Measurements from ENCODE around the gene STAT3. TPM values are rescaled to one million over a fixed set of nuclear protein-coding genes. Genes with fewer than 3 reads are reported as not detected.
"Not testable (repeated sequence)": the region's sequence is repeated elsewhere in the genome, so short reads cannot be mapped to it uniquely, and the experiment has no call there.

The STAT3 gene
- polyA plus RNA-seq, 1 donor: 70.4 TPM

DNA sequence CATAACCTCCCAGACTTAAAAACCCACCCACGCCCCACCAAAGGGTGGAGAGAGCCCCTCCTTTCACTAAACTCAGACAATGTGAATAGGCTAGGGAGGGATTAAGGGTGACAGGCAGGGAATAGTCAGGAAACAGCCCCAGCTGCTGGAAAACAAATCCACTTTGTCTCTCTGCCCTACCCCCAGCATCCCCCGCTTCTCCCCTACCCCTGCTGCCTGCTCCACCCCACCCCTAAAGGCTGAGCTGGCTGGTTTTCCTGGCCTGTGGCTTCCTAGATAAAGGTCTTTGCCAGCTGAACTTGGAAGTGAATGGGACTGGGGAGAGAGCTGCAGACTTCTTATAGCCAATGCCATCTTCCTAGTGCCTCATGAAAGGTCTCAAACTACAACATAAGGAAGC, 19.8 kb upstream of the STAT3 start:
- peak; percentile 36 for DNase-seq

GRCh38 chr17:42407289-42407836, 19.1 kb upstream of the STAT3 start:
- peak; percentile 75 for DNase-seq

DNA sequence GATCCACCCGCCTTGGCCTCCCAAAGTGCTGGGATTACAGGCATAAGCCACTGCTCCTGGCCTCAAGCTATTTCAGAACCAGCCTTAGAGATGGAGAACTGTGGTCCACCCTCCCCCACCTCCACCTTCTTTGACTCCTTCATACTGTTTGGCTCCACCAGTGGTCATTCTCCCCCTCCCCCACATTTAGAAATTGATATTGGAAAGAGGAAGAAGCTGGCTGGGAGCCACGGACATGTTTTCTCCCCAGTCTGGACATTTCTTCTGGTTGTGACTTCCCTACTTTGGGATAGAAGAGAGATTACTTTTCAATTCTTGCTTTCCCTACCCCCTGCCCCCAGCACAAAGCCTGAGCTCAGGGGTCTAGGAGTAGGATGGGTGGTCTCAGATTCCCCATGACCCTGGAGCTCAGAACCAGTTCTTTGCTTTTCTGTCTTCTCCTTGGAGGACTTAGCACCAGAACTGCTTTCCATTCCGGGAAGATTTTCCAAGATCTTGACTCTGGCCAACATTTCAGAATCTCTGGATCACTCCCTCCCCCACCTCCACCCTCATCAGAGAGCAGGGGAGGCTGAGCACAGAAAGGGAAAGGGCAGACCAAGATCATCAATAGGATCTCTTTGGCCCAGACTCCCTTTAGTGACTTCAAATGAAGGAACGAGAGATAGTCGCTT, 18.5 kb upstream of the STAT3 start:
- DNase-seq: peak; percentile 35

GRCh38 chr17:42405963-42406495, 17.8 kb upstream of the STAT3 start:
- peak; percentile 74 for DNase-seq

GRCh38 chr17:42405076-42405475, 16.8 kb upstream of the STAT3 start:
- no peak for DNase-seq

GRCh38 chr17:42404326-42405055, 16.2 kb upstream of the STAT3 start:
- DNase-seq: no peak

DNA sequence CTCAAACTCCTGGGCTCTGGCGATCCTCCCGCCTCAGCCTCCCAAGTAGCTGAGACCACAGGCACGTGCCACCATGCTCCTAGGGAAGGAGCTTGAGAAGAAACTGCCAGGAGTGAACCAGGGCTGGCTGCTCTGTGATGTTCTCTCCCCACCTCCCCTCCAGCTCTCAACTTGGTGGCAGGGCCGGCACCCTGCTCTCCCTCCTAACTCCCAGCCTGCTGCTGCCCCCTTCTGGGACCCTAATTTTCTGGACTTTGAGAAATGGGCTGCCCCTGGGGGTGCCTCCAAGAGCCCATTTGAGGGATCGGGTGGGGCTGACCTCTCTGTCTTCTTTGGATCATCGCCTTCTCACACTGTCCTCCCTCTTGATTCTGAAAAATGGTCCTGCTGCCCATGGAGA, 14.9 kb upstream of the STAT3 start:
- no peak for DNase-seq

DNA sequence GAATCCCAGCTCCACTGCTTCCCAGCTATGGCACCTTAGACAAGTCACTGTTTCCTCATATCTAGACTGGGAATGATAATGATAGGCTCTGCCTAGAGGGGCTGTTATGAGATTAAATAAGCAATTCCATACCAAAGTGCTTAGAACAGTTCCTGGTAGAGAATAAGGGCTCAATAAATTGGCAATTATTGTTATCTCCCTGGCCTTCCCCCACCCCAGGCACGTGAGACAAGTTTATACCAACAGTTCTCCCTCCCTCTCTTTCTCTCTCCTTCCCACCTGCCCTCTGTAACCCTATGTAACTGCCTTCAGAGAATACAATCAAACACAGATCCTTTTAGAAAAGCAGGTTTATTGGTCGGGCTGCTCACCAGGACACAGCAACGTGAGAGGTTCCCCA, 13.9 kb upstream of the STAT3 start:
- DNase-seq: no peak

GRCh38 chr17:42400844-42401375, 12.7 kb upstream of the STAT3 start:
- not testable (repeated sequence) for DNase-seq

GRCh38 chr17:42399948-42400843, 12.0 kb upstream of the STAT3 start:
- DNase-seq: no peak

GRCh38 chr17:42399121-42399520, 10.9 kb upstream of the STAT3 start:
- DNase-seq: no peak

- not testable (repeated sequence) for DNase-seq
These were observed 7.4 kb upstream of the STAT3 start for GRCh38 chr17:42395601-42396000.

GRCh38 chr17:42394838-42395237, 6.6 kb upstream of the STAT3 start:
- no peak for DNase-seq

- DNase-seq: no peak
These were observed 4.6 kb upstream of the STAT3 start for GRCh38 chr17:42392692-42393415.

DNA sequence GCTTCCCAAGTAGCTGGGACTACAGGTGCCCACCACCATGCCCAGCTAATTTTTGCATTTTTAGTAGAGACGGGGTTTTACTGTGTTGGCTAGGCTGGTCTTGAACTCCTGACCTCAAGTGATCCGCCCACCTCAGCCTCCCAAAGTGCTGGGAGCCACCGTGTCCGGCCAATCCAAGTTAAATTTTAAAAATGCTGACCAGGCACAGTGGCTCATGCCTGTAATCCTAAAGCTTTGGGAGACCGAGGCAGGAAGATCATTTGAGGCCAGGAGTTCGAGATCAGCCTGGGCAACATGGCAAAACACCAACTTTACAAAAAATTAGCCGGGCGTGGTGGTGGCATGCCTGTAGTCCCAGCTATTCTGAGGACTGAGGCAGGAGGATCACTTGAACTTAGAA, 3.2 kb upstream of the STAT3 start:
- not testable (repeated sequence) for DNase-seq

DNA sequence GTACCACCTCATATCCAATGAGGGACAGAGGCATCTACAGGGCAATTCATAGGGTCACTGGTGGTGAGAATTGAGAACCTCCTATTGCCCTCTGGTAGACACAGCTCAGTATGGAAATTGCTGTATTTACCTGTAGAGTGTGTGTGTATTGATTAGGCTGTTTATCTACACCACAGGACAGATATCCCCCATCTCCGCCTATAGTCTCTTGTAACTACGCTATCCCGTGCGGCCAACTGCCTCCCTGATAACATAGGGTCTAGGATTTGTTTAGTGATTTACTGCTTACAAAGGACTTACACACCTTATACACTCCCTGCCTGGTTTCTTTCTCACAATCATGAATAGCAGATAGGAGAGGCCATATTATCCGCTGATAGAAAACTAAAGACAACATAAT, 1.7 kb upstream of the STAT3 start:
- no peak for DNase-seq

- DNase-seq: no peak
These were observed 834 bp upstream of the STAT3 start for GRCh38 chr17:42389135-42389417.

DNA sequence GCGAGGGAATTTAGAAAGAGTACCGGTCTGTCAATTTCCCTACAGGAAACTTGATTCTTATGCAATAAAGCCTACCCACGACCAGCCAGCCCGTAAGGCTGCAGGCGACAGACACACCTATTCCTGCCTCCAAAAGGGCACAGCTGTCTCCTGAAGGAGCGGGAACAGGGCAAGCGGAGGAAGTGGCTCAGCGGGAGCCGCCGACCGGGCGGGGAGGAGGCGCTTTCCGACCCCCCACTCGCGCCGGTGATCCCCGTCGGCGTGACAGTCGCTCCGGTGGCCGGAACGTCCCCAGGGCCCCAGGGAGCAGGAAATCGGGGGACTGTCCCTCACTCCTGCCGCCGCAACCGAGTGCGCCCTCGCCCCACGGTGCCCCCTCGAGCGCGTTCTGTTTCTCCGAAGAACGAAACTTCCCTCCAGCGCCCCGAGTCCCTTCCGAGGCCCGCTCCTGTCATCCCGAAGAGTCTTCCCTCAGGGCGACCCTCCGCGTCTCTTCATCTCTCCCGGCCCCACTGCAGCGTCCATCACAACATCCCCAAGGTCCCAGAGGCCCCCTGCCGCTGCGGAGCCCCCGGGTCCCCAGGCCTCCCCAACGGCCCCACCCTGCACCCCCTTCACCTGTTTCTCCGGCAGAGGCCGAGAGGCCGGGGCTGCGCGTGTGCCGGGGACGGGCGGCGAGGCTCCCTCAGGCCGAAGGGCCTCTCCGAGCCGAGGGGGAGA, 421 bp downstream of the STAT3 start:
- peak; percentile 38 for DNase-seq

DNA sequence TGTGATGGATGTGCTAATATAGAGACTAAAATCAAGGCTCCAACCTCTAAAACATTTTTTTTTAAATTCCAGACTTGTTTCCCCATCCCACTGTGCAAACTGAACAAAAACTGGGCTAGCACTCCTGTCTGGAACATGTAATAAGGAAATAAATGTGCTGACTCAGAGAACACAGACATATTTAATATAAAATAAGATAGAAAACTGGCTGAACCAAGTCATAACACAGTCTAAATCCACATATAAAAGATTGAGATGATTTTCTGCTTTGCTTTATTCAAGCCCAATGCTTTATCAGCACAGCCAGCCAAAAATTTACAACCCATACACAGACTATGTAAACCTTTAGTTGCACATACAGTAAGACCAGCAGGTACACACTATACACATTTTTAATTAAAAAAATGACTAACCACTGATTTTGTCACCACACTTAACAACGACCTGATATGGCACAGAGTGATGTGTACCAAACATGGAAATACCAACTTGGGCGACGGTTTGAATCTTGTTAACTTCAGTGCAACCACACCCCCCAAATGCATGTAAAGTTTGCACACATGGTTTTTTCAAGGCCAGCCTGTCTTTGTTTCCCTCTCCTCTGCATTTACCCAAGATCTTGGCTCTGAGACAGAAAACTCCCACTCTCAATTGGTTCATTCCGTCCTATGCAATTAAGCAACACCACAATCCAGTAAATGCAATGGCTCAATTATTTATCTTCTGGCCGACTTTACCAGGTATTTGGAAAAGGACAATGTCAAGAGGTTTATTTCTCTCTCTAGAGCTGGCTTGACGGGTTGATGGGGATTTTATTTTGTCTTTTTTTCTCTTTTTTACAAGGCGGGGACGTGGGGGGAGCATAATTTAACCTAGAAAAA, 1.2 kb downstream of the STAT3 start:
- no peak for DNase-seq

GRCh38 chr17:42381898-42382297, 6.3 kb downstream of the STAT3 start:
- no peak for DNase-seq
